GM18511 (cell line): Measurements from ENCODE around the gene BMF.
A peak's percentile ranks its signal among the peaks of the same experiment; 100 is the strongest.

ENCODE experiments used
- ATAC-seq: cut with Tn5 transposase; IDR thresholded peaks from one replicate; pipeline ENCODE4 v1.9.1; 2021; ENCODE audit warnings: mild to moderate bottlenecking, moderate library complexity; ENCODE audit not compliant: unreplicated experiment

The BMF gene

DNA sequence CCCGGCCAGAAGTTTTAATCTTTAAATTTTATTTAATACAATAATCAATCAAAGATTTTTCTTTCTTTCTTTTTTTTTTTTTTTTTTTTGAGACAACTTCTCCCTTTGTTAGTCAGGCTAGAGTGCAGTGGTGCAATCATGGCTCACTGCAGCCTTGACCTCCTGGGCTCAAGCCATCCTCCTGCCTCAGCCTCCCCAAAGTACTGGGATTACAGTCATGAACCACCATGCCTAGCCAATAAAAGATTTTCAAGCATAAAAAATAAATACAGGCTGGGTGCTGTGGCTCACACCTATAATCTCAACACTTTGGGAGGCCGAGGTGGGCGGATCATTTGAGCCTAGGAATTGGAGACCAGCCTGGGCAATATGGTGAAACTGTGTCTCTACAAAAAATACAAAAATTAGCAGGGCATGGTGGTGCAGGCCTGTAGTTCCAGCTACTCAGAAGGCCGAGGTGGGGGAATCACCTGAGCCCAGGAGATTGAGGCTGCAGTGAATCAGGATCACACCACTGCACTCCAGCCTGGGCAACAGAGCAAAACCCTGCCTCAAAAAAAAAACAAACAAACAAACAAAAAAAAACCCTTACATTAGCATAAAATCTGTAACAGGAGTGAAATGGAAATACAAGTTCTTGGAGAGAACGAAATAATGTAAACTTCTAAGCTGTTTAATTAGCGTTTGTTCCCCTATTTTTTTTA lies 40.6 kb downstream of the BMF start:
- no peak for ATAC-seq

DNA sequence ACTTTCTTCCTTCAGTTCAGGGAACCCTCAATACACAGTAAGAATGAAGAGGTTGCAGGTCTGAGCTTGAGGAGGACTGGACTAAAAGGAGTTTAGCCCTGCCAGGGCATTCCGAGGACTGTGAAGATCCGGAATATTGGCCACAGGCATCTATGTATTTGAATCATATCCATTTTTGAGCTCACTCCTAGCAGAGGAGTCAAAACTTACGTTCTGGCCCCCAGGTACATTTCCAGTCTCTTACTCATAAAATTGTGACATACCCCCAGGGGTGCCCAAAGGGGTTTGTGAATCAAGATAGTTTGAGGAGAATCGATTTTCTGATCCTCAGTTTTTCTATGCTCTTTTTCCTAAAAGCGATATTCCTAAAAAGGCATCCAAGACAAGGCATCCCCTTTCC lies 42.1 kb downstream of the BMF start:
- no peak for ATAC-seq

DNA sequence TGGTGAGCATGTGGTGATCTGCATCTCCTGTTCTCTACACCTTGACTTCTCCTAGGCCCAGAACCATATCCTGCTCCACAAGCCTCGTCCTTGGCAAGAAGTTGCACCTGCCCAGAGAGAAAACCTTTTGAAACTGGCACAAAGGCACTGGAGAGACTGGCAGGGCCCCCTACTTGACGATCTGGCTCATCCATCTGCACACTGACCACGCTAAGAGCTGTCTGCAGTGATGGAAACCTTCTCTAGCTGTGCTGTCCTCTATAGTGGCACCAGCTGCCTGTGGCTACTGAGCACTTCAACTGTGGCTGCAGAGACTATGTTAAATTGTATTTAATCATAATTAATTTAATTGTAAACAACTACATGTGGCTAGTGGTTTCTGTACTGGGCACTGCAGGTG lies 43.5 kb downstream of the BMF start:
- no peak for ATAC-seq

DNA sequence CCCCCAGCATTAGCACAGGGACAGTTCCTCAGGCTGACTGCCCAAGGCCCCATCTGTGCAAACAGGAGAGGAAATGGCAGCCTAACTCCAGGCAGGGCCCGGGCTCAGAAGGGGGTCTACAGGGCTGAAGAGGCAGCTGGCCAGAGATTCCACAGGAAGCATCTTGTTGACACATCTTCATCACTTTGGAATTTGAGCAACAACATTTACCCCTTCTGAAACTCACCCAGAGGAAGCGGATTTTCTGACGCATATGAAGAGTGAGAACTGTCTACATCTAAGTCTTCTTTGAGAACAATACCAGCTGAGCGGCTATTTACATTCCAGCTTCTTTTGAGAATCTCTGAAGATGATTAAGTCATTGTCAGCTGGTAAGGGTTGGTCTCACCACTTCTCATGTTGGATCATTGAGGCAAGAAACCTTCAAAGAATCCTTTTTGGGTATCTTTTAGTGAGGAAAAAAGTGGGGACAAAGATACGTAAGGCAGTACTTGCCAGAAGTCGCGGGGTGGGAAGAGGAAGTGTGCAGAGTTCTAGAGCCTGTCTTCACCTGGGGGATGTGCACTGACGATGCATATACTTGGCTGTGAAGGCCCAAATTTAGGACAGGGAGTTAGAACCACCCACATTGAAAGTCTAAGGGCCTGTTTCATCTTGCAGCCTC lies 44.3 kb downstream of the BMF start:
- ATAC-seq: peak; percentile 62

DNA sequence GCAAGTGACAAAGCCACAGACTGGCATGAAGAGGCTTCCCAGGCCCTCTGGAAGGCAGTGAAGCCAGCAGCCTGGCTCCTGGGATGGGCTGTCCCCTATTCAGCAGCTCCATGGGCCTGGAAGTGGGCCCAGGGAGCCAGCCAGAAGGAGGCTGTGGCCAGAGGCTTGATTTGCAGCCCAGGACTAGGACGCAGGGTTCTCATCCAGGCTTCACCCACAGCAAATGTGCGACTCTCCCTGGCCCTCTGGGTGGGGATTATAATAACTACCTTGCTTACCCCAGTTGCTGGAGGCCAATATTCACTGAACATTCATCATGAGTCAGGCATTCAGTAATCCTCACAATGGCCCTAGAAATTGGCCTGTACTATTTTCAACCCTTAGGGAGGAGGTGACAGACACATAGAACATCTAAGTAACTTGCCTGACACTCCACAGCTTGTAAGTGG lies 45.1 kb downstream of the BMF start:
- ATAC-seq: no peak

DNA sequence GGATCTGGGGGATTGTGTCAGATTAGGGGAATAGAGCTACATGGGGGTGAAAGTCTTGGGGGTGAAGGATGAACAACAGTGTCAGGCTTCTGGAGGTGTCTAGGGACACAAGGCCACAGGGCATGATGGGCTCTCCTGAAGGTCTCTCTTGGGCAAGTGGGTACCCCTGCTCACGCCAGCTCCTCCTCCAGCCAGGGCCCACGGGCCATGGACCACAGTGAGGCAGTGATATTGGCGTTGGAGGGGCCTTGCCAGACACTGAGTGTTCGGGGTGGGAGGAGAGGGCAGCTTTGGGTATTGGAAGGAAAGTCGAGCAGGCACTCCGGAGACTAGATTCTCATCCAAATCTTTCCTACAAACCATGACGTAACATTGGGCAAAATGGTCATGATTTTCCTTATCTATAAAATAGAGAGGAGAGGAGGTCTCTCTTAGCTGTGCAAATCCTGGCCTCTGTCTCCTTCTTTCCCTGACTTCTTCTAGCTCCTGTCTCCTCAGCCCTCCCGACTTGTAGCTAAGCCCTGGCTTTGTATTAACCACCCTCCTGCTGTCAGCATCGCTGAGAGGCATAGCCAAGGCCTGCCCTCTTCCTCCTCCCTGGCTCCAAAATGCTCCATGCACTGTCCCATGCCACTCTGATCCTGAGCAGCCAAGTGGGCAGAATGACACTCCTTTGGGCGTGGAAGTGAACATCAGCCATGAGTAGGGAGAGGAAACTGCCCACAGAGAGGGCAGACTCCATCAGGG lies 45.7 kb downstream of the BMF start:
- ATAC-seq: no peak

DNA sequence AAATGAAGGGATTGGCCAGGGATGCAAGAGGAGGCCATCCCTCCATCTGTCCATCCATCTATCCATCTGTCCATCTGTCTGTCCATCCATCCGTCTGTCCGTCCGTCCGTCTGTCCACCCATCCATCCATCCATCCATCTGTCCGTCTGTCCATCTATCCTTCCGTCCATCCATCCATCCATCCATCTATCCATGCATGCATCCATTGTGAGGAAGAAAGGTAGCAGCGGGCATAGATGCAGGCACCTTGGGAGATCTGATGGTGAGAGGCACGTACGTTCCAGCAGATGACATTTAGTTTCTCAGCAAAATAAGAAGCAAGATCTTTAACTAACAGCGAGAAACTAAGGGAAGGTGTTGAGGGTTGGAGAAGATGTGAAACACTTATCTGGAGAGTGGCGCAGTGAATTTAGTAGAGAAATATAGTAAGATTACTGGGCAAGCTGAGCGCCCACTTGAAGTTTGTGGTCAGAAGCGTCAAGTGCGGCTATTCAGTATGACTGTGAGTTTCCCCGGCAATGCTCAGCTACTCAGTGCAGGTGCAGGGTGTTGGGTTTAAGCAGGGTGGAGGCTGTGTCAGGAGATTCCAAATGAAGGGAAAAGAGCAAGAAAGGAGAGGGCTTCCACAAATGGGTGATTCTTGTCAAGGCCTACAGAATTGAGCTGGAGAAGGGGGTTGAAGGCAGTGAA lies 47.3 kb downstream of the BMF start:
- peak; percentile 65 for ATAC-seq

DNA sequence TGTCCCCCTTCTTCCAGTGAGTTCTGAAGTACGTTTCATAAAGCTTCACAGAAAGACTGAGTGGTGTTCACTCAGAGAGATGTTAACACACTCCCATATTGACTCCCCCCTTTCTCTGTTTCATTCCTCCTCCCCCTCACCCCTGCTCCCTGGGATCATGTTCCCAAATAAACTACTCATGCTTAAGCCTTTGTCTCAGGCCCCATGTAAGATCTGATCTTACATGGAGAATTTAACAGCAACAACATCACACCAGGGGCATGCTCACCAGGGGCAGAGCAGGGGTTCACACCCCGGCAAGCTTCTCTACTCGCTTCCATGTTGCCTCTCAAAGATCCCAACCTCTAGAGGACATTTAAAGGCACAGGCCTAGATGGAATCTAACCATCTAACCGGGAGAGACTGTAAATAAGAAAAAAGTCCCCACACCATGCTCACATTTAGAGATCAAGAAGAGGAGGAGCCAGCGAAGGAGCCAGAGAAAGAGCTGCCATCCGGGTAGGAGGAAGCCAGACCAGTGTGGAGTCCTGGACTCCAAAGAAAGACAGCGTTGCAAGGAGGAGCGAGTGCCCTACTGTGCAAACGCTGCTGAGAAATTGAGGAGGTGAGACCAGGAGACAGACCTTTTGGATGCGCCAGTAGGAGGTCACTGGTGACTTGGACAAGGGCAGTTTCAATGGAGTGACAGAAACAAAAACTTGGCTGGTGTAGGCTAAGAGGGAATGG lies 48.3 kb downstream of the BMF start:
- no peak for ATAC-seq

DNA sequence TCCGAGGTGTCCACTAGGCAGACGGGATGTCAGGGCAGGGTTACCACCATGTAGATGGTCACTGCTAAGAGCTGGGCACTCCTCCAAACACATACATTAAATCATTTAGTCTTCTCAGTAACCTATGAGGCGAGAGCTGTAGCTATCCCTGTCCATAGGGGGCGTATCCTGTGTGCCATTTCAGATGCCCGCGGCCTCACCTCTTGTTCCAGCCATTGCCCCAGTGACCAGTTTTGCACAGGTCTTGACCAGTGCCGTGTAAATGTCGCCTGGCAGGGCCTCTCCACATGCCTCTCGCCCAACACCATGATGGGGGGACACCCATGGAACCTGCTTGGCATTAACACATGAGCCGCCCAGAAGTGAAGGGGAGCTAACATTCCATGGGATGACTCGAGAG lies 48.9 kb downstream of the BMF start:
- no peak for ATAC-seq

DNA sequence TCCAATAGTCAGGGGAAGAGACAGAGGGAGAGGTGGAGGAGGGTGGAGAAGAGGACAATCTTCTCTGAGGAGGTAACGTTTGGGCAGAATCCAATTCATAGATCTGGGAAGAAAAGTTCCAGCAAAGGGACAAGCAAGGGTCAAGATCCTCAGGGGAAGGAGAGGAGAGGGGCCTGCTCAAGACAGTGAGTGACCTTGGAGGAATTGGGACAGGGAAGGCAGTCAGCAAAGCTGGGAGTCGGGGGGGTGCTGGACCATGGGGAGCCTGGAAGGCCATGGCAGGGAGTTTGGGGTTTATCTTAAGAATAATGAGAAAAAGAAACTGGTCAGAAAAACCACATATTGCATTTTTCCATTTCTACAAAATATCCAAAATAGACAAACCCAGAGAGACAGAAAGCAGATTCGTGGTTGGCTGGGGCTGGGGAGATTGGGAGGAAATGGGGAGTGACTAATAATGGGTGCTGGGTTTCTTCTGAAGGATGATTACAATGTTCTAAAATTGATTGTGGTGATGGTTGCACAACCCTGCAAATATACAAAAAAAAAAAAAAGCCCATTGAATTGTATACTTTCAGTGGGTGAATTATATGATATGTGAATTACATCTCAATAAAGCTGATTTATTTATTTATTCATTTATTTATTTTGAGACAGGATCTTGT lies 50.1 kb downstream of the BMF start:
- ATAC-seq: no peak

DNA sequence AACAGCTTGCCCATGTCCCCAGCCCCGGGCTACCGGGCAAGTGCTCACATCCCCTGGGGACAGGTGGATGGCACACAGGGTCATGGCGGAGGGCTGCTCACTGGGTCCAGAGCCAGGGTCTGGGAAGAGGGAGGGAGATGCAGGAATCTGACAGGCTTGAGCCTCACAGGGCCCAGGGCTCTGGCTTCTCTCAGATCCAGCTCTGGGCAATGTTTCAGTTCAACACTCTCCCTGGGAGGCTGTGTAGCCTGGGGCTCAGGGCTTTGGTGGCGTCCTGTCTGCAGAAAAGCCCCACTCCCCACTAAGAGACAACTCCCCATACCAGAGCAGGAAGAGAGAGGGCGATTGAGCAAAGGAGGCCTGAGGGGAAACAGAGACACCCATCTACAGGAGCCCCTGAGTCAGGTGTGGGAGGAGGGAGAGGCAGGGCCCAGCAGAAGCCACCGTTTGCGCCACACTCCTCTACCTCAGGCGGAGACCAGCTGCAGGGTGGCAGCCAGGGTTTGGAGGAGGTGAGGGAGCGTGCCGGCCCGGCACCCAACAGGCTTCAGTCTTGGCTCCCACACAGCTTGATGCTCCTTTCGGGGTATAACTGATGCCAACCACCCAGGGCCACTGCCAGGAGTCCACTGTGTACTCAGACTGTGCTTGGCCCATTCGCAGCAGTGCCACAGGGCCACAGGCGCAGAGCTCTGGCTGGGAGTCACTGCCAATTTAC lies 52.9 kb downstream of the BMF start:
- no peak for ATAC-seq

DNA sequence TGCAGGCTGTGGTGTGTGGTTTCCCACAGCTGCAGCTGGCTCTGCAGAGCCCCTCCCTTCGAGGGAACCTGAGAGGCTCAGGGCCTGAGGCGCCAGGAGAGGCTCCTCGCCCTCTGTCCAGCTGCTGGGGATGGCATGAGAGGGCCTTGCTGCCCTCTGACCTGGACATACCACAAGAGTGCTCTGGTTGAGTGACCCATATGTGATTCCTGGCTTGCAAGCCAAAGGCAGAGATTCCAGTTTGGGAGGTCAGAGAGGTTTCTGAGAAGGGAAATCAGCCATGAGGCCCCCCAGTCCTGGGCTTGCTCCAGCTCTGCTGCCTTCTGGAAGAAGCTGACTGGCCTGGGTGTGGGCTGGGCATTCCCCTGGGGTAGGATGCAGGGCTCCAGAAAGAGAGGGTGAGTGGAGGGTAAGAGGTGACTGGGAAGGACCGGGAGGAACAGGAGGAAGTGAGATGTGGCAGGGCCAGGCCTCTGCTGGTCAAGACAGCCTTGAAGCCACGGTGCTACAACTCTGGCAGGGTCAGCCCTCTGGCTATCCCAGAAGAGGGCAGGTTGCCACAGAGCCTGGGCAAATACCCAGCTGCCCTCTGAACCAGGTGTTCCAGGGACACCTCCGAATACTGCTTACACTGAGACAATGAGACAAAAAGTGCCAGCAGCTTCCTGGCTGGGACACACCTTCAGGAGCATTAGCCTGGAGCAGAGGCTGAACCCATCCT lies 53.7 kb downstream of the BMF start:
- peak; percentile 80 for ATAC-seq

DNA sequence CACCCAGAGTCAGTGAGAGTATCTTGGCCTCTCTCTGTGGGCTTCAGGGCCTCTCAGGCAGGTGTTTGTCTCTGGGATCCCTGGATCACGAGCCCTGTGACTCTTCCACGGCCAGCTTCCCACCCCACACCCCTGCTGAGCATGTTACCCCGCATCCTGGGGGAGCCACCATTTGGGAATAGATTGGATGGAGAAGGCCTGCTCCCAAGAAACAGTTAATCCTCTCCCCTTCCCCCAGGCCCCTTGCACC lies 54.1 kb downstream of the BMF start:
- ATAC-seq: peak; percentile 63

DNA sequence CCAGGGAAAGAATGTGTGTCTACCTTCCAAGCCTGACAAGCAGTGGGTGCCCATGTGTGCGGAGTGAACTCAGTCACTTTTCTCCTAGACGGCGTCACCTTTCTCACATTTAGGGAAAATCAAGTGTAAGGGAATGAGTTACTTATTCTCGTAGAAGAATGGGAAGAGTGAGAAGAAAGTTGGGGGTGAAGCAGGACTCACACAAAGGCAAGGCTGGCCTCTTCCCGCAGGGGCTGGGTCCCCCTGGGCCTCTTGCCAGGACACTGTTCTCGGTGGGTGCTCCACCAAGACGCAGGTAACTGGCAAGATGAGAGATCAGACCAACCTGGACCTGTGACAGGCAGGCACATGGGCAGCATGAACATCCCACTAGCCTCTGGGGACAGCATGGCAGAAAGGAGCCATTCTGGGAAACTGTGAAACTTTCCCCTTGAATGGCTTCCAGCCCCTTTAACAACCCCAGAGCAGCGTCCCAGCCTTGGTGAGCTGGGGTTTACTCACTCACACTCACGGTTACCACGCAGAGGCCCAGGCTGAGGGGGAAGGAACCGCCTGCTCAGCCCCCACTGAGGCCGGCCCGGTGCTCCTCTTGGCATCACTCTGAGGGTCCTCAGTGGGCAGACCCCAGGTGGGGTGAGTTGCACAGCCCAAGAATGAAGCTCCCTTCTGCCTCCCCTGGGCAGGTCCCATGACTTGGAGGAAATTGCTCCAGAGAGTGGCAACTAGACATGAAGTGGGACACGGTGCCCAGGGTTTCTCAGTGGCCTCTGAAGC lies 54.7 kb downstream of the BMF start:
- ATAC-seq: peak; percentile 44

DNA sequence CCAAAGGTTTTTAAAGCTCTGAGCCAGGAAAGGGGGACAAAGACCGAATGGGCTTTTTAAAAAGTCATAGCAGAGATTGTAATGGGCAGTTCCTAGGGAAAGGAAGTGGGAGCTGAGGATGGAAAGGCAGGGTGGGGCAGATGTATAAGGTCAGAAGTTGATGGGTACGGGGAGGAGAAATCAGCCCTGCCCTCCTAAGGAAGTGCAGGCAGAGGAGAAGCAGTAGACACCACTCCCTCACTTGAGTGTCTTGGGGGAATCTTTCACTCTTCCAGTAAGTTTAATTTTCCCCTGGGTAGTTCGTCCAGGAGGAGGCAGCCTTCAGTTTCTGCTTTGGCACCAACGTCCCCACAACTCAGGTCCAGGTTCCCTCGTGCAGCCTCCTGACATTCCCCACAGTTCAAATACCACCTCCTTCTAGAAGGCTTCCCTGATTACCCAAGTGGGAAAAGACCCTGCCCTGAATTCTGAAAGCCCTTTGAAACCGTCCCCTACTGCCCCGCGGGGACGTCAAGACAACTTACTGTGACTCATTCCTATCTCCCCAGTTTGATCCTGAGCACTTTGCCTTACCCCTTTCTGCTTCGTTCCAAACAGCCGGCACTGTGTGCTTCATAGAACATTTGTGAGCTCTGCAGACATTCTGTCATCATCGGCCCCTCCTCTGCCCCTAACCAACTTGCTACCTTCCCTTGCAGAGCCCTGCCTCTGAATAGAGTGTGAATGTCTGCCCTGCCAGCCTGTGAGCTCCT lies 55.4 kb downstream of the BMF start:
- ATAC-seq: no peak

DNA sequence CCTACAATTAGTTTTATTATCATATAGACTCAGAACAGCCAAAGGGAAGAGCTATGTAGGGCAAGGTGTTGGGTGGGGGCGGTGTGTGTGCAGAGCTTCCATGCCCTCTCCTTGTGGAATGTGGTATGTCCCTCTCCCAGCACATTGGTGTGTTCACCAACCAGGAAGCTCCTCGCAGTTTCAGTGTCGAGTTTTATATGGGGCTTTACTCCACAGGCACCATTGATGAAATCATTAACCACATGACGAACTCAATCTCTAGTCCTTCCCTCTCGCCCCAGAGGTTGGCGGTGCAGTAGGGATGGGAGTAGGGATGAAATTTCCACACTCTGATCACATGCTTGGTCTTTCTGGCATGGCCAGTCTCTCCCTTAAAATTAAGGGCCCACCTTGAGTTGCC lies 56.1 kb downstream of the BMF start:
- no peak for ATAC-seq

DNA sequence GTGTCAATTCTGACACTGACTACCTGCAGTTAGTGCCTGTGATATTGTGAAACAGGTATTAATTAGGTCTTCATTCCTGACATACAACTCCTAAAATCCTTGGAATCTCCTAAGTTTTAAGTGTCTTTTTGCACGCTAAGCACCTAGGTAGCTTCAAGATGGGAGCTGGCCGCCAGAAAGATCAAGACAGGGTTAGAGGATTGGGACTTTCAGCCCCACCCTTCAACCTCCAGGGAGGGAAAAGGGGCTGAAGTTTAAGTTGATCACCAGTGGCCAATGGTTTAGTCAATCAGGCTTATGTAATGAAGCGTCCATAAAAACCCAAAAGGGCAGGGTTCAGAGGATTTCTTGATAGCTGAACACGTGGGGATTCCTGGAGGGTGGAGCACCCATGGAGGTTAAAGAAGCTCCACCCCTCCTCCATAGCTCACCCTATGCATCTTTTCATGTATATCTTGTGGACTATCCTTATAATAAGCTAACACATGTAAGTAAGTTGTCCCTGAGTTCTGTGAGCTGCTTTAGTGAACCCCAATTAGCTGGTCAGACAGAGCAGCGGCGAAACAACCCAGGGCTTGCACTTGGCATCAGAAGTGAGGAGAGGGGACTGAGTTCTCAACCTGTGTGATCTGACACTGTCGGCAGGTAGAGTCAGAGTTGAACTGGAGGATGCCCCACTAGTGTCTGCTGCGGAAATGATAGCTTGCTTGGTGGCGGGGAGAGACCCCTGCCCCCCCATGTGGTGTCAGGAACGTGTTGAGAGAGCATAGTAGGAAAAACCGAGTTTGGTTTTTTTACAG lies 56.9 kb downstream of the BMF start:
- no peak for ATAC-seq
